ENCODE results near the gene ZDHHC12. TPM values are rescaled to one million over a fixed set of nuclear protein-coding genes. Genes with fewer than 3 reads are reported as not detected.

Gene ZDHHC12
- total RNA-seq, 1 donor from 2014 or later, result 18.2 TPM

DNA sequence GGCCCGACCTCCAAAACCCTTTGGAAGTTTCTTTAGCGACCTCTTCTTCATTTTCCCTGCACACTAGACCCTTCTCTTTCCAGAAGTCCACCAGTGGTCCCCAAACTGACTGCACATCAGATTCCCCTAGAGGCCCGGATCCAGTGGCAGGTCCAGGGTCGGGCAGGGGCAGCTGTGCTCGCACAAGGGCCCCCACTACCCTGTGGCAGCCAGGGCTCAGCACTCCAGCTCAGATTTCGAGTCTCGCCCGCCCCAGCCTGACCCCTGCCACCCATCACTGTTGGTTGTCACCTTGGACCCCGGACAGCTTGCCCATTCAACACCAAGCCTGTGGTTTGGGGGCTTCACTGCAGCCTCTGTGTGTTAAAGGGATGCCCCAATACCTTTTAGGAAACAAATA, 7.8 kb upstream of the ZDHHC12 start:
- Mint-ChIP-seq H3K36me3 (ENCODE audit: unreplicated experiment) (no peaks in the 10 kb centered on the region), H3K27me3 (ENCODE audit: unreplicated experiment) (no peaks in the 10 kb centered on the region), H3K4me1 (ENCODE audit: low read depth, unreplicated experiment) (peaks cover 11% of the 10 kb centered on the region), H3K9me3 (ENCODE audit: unreplicated experiment) (no peaks in the 10 kb centered on the region), H3K27ac (ENCODE audit: unreplicated experiment) (no peak overlapping the region), H3K4me3 (ENCODE audit: unreplicated experiment) (no peak overlapping the region)
- DNase-seq, result no peak
- TF ChIP-seq, protein P1, sequence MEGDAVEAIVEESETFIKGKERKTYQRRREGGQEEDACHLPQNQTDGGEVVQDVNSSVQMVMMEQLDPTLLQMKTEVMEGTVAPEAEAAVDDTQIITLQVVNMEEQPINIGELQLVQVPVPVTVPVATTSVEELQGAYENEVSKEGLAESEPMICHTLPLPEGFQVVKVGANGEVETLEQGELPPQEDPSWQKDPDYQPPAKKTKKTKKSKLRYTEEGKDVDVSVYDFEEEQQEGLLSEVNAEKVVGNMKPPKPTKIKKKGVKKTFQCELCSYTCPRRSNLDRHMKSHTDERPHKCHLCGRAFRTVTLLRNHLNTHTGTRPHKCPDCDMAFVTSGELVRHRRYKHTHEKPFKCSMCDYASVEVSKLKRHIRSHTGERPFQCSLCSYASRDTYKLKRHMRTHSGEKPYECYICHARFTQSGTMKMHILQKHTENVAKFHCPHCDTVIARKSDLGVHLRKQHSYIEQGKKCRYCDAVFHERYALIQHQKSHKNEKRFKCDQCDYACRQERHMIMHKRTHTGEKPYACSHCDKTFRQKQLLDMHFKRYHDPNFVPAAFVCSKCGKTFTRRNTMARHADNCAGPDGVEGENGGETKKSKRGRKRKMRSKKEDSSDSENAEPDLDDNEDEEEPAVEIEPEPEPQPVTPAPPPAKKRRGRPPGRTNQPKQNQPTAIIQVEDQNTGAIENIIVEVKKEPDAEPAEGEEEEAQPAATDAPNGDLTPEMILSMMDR (IDR thresholded peaks at IDR 0.05; ENCODE audit: partially characterized antibody, unreplicated experiment), result no peak

DNA sequence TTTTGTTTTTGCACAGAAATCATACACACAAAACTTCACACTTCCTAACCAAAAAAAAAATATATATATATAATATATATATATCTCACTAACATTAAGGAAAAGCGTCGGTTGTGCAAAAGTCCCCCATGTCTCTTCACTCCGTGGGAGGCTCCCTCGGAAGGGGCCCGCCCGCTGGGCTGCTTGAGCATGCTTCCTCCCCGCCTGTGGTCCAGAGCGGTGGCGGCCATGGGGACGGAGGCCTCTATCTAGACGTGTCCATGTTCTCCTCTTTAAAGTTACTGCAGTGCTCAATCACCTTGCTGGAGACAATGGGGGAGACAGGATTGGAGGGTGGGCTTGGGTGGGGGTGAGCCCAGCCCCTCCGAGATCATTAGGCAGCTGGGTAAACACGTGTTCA, 7.2 kb upstream of the ZDHHC12 start:
- DNase-seq, result no peak
- TF ChIP-seq, protein P1 (IDR thresholded peaks at IDR 0.05; ENCODE audit: partially characterized antibody, unreplicated experiment), result no peak
- Mint-ChIP-seq H3K9me3 (ENCODE audit: unreplicated experiment) (no peaks in the 10 kb centered on the region), H3K36me3 (ENCODE audit: unreplicated experiment) (no peaks in the 10 kb centered on the region), H3K4me1 (ENCODE audit: low read depth, unreplicated experiment) (peaks cover 11% of the 10 kb centered on the region), H3K27me3 (ENCODE audit: unreplicated experiment) (no peaks in the 10 kb centered on the region), H3K27ac (ENCODE audit: unreplicated experiment) (peak overlapping the region; percentile 48), H3K4me3 (ENCODE audit: unreplicated experiment) (no peak overlapping the region)

GRCh38 chr9:128729766-128730517, 6.0 kb upstream of the ZDHHC12 start:
- Mint-ChIP-seq H3K9me3 (ENCODE audit: unreplicated experiment) (no peaks in the 10 kb centered on the region), H3K4me3 (ENCODE audit: unreplicated experiment) (no peak overlapping the region), H3K4me1 (ENCODE audit: low read depth, unreplicated experiment) (peaks cover 6% of the 10 kb centered on the region), H3K36me3 (ENCODE audit: unreplicated experiment) (no peaks in the 10 kb centered on the region), H3K27me3 (ENCODE audit: unreplicated experiment) (peaks cover 2% of the 10 kb centered on the region), H3K27ac (ENCODE audit: unreplicated experiment) (peak overlapping the region; percentile 55)
- TF ChIP-seq, protein P1 (IDR thresholded peaks at IDR 0.05; ENCODE audit: partially characterized antibody, unreplicated experiment), result no peak
- no peak for DNase-seq

GRCh38 chr9:128729302-128729701, 5.4 kb upstream of the ZDHHC12 start:
- Mint-ChIP-seq H3K27me3 (ENCODE audit: unreplicated experiment) (peaks cover 4% of the 10 kb centered on the region), H3K36me3 (ENCODE audit: unreplicated experiment) (no peaks in the 10 kb centered on the region), H3K27ac (ENCODE audit: unreplicated experiment) (peak overlapping the region; percentile 55), H3K9me3 (ENCODE audit: unreplicated experiment) (peaks cover 2% of the 10 kb centered on the region), H3K4me3 (ENCODE audit: unreplicated experiment) (no peak overlapping the region), H3K4me1 (ENCODE audit: low read depth, unreplicated experiment) (peaks cover 6% of the 10 kb centered on the region)
- no peak for DNase-seq
- TF ChIP-seq, protein P1 (IDR thresholded peaks at IDR 0.05; ENCODE audit: partially characterized antibody, unreplicated experiment), result no peak

DNA sequence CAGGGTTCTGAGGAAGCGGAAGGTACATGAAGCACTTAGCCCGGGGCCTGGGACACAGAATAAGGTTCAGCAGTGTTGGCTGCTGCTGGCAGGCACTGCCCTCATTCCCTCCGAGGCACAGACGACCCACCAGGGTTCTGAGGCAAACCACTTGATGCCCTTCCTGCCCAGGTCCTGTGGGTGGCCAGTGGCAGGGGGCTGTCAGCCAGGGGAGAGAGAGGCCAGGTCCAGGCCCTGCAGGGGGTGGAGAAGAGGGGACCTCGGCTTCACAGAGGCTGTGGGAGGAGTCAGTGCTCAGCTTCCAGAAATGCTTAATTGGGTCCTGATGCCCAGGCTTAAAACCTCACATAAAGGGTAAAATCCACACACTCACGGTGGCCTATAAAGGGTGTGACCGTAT, 4.4 kb upstream of the ZDHHC12 start:
- Mint-ChIP-seq H3K27me3 (ENCODE audit: unreplicated experiment) (peaks cover 6% of the 10 kb centered on the region), H3K9me3 (ENCODE audit: unreplicated experiment) (peaks cover 4% of the 10 kb centered on the region), H3K36me3 (ENCODE audit: unreplicated experiment) (no peaks in the 10 kb centered on the region), H3K27ac (ENCODE audit: unreplicated experiment) (no peak overlapping the region), H3K4me3 (ENCODE audit: unreplicated experiment) (peak overlapping the region; percentile 25), H3K4me1 (ENCODE audit: low read depth, unreplicated experiment) (peaks cover 6% of the 10 kb centered on the region)
- no peak for DNase-seq
- TF ChIP-seq, protein P1 (IDR thresholded peaks at IDR 0.05; ENCODE audit: partially characterized antibody, unreplicated experiment), result no peak

Data from glutamatergic neuron (in vitro differentiated cells).